ENCODE results near the gene CDKN1A.

Gene CDKN1A

DNA sequence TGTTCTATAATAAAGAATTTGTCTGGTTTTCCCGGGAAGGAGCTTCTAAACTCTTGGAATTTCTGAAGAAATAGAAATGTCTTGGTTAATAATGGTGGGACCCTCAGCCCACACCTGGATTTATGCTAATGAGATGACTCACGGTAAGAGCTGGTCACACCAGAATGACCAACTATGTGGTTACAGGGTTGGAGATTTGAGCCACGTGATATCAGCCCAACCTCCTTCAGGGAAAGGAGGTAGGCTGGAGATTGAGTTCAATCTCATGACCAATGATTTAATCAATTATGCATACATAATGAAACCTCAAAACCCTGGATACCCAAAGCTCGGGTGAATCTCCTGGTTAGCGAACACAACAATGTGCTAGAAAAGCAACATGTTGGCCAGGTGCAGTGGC lies 22.1 kb upstream of the CDKN1A start:
- DNase-seq (ENCODE audit: low read depth), result no peak

DNA sequence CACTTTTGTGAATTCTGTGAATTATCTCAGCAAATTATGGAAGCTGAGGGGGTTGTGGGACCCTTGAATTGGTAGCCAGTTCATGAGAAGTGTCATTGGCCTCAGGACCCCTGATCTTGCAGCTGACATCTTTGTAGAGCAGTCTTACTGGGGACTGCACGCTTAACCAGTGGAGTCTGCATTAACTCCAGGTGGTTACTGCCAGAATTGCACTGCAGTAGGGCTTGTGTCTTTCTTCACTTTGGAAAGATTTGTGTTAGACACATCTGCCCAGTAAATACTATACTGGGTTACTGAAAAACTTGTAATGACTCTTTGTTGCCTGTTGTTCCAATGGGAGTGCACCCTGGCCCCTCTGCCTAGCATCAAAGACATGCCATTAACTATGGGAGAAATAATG lies 21.2 kb upstream of the CDKN1A start:
- DNase-seq (ENCODE audit: low read depth), result no peak

DNA sequence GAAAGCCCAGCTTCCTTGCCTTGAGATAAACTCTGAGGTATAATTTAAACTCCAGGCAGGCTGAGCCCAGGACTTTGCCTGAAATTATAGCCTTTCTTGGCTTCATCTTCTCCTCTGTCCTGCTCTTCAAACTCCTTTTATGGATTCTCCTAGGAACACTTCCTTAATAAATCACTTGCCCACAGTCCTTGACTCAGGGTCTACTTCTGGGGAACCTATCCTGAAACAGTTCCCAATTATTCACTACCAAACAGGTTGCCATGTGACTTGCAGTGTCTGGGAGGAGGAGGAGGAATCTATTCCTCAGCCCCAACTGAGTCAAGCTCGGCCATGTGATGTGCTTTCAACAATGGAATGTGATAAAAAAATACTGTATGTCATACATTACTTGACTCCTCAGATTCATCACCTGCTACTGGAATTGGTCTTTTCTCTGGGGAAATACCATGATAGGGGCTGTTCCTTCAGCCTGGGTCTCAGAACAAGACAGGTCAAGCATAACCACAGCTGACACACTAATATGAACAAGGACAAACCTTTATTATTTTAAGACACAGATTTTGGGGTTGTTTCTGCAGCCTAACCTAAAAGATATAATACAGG lies 20.5 kb upstream of the CDKN1A start:
- peak; percentile 87 for DNase-seq (ENCODE audit: low read depth)

DNA sequence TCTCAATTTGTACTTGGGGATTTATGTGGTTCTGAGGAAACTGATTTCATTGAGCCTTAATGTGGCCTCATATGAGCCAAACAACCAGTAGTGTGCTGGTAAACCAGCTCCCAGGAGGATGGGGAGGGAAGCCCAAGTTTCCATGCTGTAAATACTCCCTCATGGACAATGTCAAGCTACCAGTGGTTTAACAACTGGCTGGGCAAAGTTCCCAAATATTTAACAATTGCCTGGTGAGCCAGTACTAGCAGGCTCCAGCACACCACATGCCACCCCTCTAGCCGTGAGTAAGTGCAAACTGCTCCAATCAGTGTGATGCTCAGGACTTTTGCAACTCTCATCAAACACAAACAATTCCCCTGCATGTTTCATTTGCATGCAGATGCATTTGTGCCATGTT lies 19.2 kb upstream of the CDKN1A start:
- peak; percentile 99 for DNase-seq (ENCODE audit: low read depth)

DNA sequence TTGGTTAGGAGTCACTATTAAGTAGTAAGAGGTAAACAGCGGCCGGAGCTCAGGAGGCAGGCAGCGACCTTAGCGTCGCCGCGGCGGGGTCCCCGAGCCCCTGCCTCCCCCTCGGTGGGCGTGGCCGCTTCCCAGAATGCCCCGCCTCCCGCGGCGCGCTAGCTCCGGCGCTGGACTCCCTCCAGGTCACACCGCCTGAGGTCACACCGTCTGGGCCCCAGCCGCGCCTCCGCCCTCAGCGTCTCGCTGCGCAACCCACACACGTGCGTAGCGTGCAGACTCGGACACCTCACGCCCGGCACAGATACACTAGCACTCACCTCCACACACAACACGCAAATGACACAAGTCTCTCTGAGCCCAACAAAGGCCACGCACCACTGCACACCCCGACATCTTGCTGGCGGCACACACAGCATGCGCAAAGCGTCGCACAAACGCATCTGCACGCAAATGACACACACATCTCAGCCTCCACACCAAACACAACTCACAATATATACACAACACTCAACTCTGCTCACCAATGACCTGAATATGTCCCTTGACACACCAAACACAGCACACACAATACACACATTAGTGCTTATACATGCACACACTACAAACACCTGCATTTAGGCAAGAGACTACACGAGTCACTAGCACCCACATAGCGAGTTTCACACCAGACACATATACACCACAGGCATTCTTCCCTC lies 17.6 kb upstream of the CDKN1A start:
- DNase-seq (ENCODE audit: low read depth), result no peak

DNA sequence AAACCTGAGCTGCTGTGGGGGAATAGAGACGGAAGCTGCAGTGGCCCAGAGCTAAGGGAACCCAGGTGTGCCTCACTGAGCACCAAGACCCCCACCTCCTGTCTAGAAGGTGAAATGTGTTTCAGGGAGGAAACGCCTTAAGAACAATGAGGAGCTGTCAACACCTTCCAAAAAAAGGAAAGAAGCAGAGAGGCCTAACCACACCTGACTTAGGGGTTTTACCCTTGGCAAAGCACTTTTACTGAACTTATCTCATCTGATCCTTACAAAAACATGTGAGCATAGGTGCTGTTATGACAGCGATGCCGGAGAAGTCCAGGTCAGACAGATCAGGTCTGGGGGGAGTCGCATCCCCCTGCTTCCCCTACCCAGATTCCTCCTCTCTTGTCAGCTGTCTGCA lies 16.1 kb upstream of the CDKN1A start:
- DNase-seq (ENCODE audit: low read depth), result no peak

- no peak for DNase-seq (ENCODE audit: low read depth)
Measured at GRCh38 chr6:36662827-36663256, 15.7 kb upstream of the CDKN1A start.

DNA sequence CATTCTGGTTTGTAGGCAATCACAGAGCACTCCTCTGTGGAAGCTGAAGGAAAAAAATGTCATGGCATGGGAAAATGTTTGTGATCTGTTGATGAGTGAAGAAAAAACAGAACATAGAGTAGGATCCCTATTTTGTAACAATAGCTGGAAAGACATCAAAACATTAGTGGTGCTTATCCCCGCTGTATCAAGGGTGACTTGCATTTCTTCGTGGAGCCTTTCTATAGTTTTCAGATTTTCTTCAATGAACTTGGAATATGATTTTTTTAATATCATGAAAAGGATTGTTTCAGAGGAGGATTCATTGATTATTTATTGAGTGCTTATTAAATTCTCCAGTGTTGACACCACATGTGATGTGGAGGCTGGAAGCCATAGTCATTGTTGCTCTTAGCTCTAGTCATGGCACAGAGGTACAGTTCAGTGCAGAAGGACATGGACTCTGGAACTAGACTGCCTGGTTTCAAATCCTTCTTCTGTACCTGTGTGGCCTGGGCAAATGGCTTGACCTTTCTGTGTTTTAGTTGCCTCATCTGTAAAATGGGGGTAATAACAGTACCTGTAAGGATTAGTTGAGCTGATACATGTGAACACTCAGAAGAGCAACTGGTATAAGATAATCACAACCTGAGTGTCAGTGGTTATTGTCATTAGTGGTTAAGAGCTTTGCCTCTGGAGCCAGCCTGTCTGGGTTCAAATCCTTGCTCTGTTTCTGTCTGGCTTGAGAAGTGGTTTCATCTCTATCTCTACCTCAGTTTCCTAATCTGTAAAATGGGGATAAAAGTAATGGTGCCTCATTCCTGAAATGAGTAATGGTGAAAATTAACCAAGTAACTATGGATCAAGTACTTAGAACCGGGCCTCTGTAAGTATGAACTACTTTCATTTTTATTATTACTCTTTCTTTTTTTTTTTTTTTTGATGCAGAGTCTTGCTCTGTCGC lies 14.7 kb upstream of the CDKN1A start:
- DNase-seq (ENCODE audit: low read depth), result no peak

- DNase-seq (ENCODE audit: low read depth), result no peak
Measured at GRCh38 chr6:36665180-36665579, 13.3 kb upstream of the CDKN1A start.

GRCh38 chr6:36666287-36666686 lies 12.2 kb upstream of the CDKN1A start:
- no peak for DNase-seq (ENCODE audit: low read depth)

GRCh38 chr6:36666826-36667591 lies 11.5 kb upstream of the CDKN1A start:
- peak; percentile 96 for DNase-seq (ENCODE audit: low read depth)

DNA sequence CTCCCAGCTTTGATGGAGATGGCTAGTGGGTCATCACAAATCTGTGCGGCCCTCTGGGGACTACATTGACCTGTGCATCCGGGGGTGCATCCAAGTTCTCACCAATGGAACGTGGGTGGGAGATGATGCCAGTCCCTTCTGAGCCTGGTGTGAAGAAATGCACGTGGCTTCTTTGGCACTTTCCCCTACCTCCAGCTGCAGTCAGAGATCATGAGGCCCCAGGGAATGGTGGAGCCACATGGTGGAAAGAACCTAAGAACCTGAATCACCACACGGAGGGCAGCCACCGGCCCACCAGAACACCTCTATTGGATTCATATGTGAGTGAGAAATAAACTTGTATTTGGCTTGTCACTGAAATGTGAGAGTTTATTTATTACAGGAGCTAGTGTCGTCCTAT lies 9.9 kb upstream of the CDKN1A start:
- DNase-seq (ENCODE audit: low read depth), result no peak

GRCh38 chr6:36669002-36669401 lies 9.5 kb upstream of the CDKN1A start:
- no peak for DNase-seq (ENCODE audit: low read depth)

- DNase-seq (ENCODE audit: low read depth), result no peak
Measured at GRCh38 chr6:36670271-36670670, 8.2 kb upstream of the CDKN1A start.

GRCh38 chr6:36671687-36672375 lies 6.7 kb upstream of the CDKN1A start:
- DNase-seq (ENCODE audit: low read depth), result no peak

DNA sequence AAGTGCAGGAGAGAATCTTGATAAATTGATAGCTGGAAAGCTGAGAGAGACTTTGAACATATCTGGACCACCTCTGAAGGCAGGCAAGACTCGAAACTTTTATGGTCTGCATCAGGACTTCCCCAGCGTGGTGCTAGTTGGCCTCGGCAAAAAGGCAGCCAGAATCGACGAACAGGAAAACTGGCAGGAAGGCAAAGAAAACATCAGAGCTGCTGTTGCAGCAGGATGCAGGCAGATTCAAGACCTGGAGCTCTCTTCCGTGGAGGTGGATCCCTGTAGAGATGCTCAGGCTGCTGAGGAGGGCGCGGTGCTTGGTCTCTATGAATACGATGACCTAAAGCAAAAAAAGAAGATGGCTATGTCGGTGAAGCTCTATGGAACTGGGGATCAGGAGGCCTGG lies 4.6 kb upstream of the CDKN1A start:
- no peak for DNase-seq (ENCODE audit: low read depth)

- no peak for DNase-seq (ENCODE audit: low read depth)
Measured at GRCh38 chr6:36674942-36675341, 3.6 kb upstream of the CDKN1A start.

- DNase-seq (ENCODE audit: low read depth), result no peak
Measured at GRCh38 chr6:36676141-36677058, 2.1 kb upstream of the CDKN1A start.

GRCh38 chr6:36677059-36677749 lies 1.3 kb upstream of the CDKN1A start:
- no peak for DNase-seq (ENCODE audit: low read depth)
